Stimulated activated CD4-positive, alpha-beta T cell treated with anti-CD3 and anti-CD28 coated beads, TNF-alpha, amount 100 ng/mL, for 1 hour (primary cell): ENCODE measurements around the gene EPHA2.
"Not testable (repeated sequence)": the region's sequence is repeated elsewhere in the genome, so short reads cannot be mapped to it uniquely, and the experiment has no call there.

ENCODE experiments used
- DNase-seq, 3 donors: peaks; one replicate each; pipeline ENCODE4 v3.0.0-alpha.2; 2020; ENCODE audit warnings: low read depth in 3 of 3, low spot score in 1 of 3

EPHA2 gene

GRCh38 chr1:16122350-16122881, 33.5 kb downstream of the EPHA2 start:
- no peak for DNase-seq

GRCh38 chr1:16120940-16121410, 34.9 kb downstream of the EPHA2 start:
- no peak for DNase-seq

GRCh38 chr1:16120407-16120806, 35.5 kb downstream of the EPHA2 start:
- no peak for DNase-seq

GRCh38 chr1:16119926-16120325, 35.9 kb downstream of the EPHA2 start:
- no peak for DNase-seq

- DNase-seq: no peak
These were observed 36.4 kb downstream of the EPHA2 start for GRCh38 chr1:16119504-16119903.

GRCh38 chr1:16118706-16119105, 37.2 kb downstream of the EPHA2 start:
- DNase-seq: no peak

- DNase-seq: no peak
These were observed 37.9 kb downstream of the EPHA2 start for GRCh38 chr1:16117936-16118335.

GRCh38 chr1:16117369-16117768, 38.5 kb downstream of the EPHA2 start:
- DNase-seq: no peak

- no peak for DNase-seq
These were observed 39.2 kb downstream of the EPHA2 start for GRCh38 chr1:16116625-16117024.

GRCh38 chr1:16116002-16116401, 39.9 kb downstream of the EPHA2 start:
- DNase-seq: no peak

GRCh38 chr1:16115468-16115983, 40.3 kb downstream of the EPHA2 start:
- DNase-seq: no peak

GRCh38 chr1:16114527-16115467, 41.1 kb downstream of the EPHA2 start:
- DNase-seq: no peak

- no peak for DNase-seq
These were observed 43.0 kb downstream of the EPHA2 start for GRCh38 chr1:16112596-16113555.

GRCh38 chr1:16111771-16112595, 43.9 kb downstream of the EPHA2 start:
- DNase-seq: no peak

GRCh38 chr1:16110884-16111283, 45.0 kb downstream of the EPHA2 start:
- DNase-seq: no peak

- no peak for DNase-seq
These were observed 45.4 kb downstream of the EPHA2 start for GRCh38 chr1:16110456-16110855.

- no peak for DNase-seq
These were observed 46.3 kb downstream of the EPHA2 start for GRCh38 chr1:16109571-16109970.

GRCh38 chr1:16107039-16107438, 48.8 kb downstream of the EPHA2 start:
- not testable (repeated sequence) for DNase-seq

GRCh38 chr1:16101623-16102022, 54.2 kb downstream of the EPHA2 start:
- no peak for DNase-seq

GRCh38 chr1:16099412-16099811, 56.5 kb downstream of the EPHA2 start:
- no peak for DNase-seq
